ENCODE results near the gene ENPP3. TPM values are rescaled to one million over a fixed set of nuclear protein-coding genes. Genes with fewer than 3 reads are reported as not detected.
"Not testable (repeated sequence)": the region's sequence is repeated elsewhere in the genome, so short reads cannot be mapped to it uniquely, and the experiment has no call there.

Gene ENPP3
- total and polyA plus RNA-seq, 4 donors = 0.99 to 2.1 (median 1.5) TPM

GRCh38 chr6:131693384-131693783, 56.3 kb downstream of the ENPP3 start:
- Histone ChIP-seq H3K27ac (ENCODE audit: low read depth, low read length) (no peak overlapping the region), H3K4me3 (ENCODE audit: low read depth, low read length) (no peak overlapping the region), H3K36me3 (ENCODE audit: control insufficient read depth, insufficient read depth, low read length) (no peaks in the 10 kb centered on the region), H3K27me3 (ENCODE audit: control insufficient read depth, insufficient read depth, low read length) (no peaks in the 10 kb centered on the region), H3K9me3 (ENCODE audit: control insufficient read depth, insufficient read depth, low read length) (no peaks in the 10 kb centered on the region), H3K4me1 (ENCODE audit: control insufficient read depth, insufficient read depth, low read length) (no peaks in the 10 kb centered on the region)
- 100% methylated on average over 3 of the region's 5 CpGs for WGBS (ENCODE audit: insufficient coverage)
- no peak for DNase-seq (ENCODE audit: low read depth in 4 of 6, low spot score in 6 of 6)

- WGBS (ENCODE audit: insufficient coverage) = no CpG with 5 or more reads among the region's 2 CpGs
- no peaks in the 10 kb centered on the region for H3K9me3 ChIP-seq (ENCODE audit: control insufficient read depth, insufficient read depth, low read length)
- peak in 5 of 6 donors; percentile 17 to 80 (median 39) for DNase-seq (ENCODE audit: low read depth in 4 of 6, low spot score in 6 of 6)
These were observed 57.8 kb downstream of the ENPP3 start for GRCh38 chr6:131694832-131695426.

DNA sequence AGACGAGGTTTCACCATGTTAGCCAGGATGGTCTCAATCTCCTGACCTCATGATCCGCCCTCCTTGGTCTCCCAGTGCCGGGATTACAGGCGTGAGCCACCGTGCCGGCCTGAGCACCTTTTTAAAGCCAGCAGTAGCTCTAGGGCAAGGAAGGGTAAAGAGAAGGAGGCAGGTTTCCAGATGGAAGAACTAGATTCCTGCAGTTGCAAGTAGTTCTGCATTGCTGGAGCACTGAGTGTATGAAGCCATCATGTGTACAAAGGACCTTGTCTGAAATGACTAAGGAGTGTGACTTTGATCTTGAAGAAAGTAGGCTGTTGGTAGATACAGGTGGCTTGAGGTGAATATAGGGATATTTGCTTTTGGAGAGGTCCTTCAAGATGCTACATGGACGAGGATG, 59.9 kb downstream of the ENPP3 start:
- no peak for DNase-seq (ENCODE audit: low read depth in 4 of 6, low spot score in 6 of 6)
- Histone ChIP-seq H3K27ac (ENCODE audit: low read depth, low read length) (no peak overlapping the region), H3K9me3 (ENCODE audit: control insufficient read depth, insufficient read depth, low read length) (no peaks in the 10 kb centered on the region), H3K4me1 (ENCODE audit: control insufficient read depth, insufficient read depth, low read length) (no peaks in the 10 kb centered on the region), H3K4me3 (ENCODE audit: low read depth, low read length) (no peak overlapping the region), H3K36me3 (ENCODE audit: control insufficient read depth, insufficient read depth, low read length) (no peaks in the 10 kb centered on the region), H3K27me3 (ENCODE audit: control insufficient read depth, insufficient read depth, low read length) (no peaks in the 10 kb centered on the region)
- 96% methylated on average over 7 of the region's 7 CpGs for WGBS (ENCODE audit: insufficient coverage)

More at GRCh38 chr6:131694832-131695426, 57.8 kb downstream of the ENPP3 start:
- Histone ChIP-seq H3K4me1 (ENCODE audit: control insufficient read depth, insufficient read depth, low read length) (no peaks in the 10 kb centered on the region), H3K36me3 (ENCODE audit: control insufficient read depth, insufficient read depth, low read length) (no peaks in the 10 kb centered on the region), H3K27me3 (ENCODE audit: control insufficient read depth, insufficient read depth, low read length) (no peaks in the 10 kb centered on the region), H3K27ac (ENCODE audit: low read depth, low read length) (no peak overlapping the region), H3K4me3 (ENCODE audit: low read depth, low read length) (no peak overlapping the region)

DNA sequence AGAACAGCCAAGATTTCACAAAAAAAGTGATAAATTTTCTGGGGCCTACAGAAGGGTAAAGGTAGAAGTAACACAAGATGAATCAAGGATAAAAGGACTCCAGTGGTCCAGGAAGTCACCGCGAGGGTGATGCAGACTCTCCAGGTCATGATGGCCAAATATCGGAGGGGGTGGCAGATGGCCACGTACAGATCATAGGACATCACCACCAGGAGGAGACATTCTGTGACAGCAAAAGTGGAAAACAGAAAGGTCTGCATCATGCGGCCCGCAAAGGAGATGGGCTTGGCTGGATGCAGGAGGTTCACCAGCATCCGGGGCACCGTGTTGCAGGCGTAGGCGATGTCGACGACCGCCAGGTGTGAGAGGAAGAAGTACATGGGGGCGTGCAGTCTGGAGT, 63.7 kb downstream of the ENPP3 start:
- H3K27ac ChIP-seq (ENCODE audit: low read depth, low read length); H3K9me3 ChIP-seq (ENCODE audit: control insufficient read depth, insufficient read depth, low read length); DNase-seq (ENCODE audit: low read depth in 4 of 6, low spot score in 6 of 6); H3K27me3 ChIP-seq (ENCODE audit: control insufficient read depth, insufficient read depth, low read length); H3K36me3 ChIP-seq (ENCODE audit: control insufficient read depth, insufficient read depth, low read length); H3K4me3 ChIP-seq (ENCODE audit: low read depth, low read length); H3K4me1 ChIP-seq (ENCODE audit: control insufficient read depth, insufficient read depth, low read length): not testable (repeated sequence)
- no CpG with 5 or more reads among the region's 14 CpGs for WGBS (ENCODE audit: insufficient coverage)

GRCh38 chr6:131703905-131704304, 66.8 kb downstream of the ENPP3 start:
- H3K4me1 ChIP-seq (ENCODE audit: control insufficient read depth, insufficient read depth, low read length); H3K36me3 ChIP-seq (ENCODE audit: control insufficient read depth, insufficient read depth, low read length); H3K4me3 ChIP-seq (ENCODE audit: low read depth, low read length); H3K27ac ChIP-seq (ENCODE audit: low read depth, low read length); DNase-seq (ENCODE audit: low read depth in 4 of 6, low spot score in 6 of 6); H3K9me3 ChIP-seq (ENCODE audit: control insufficient read depth, insufficient read depth, low read length); H3K27me3 ChIP-seq (ENCODE audit: control insufficient read depth, insufficient read depth, low read length): not testable (repeated sequence)
- no CpG with 5 or more reads among the region's 2 CpGs for WGBS (ENCODE audit: insufficient coverage)

DNA sequence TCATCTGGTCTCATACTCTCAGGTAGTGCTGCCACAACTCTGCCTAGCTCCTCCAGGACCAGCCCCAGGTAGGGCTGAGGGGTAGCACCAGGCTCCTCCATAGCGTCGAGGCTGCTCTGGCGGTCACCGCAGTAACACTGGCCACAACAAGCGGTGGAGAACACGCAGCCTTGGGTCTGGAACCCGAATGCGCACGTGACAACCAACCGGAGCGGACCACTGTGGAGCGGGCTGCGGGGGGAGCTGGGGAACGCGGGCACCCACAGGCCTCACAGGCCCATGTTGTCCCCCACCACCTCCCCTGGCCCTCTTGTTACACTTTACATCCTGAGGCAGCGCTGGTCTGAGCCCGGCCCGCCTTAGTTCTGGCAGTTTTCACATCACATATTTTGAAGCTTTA, 73.8 kb downstream of the ENPP3 start, which contains the start of gene CTAGE9:
CTAGE9 (minus strand) TSS at position 101 of the 400 bp plus-strand sequence; CDS start at position 101, 0 bp downstream.
- not testable (repeated sequence) for H3K9me3 ChIP-seq (ENCODE audit: control insufficient read depth, insufficient read depth, low read length); H3K27ac ChIP-seq (ENCODE audit: low read depth, low read length); H3K36me3 ChIP-seq (ENCODE audit: control insufficient read depth, insufficient read depth, low read length); DNase-seq (ENCODE audit: low read depth in 4 of 6, low spot score in 6 of 6); H3K4me1 ChIP-seq (ENCODE audit: control insufficient read depth, insufficient read depth, low read length); H3K4me3 ChIP-seq (ENCODE audit: low read depth, low read length); H3K27me3 ChIP-seq (ENCODE audit: control insufficient read depth, insufficient read depth, low read length)
- WGBS (ENCODE audit: insufficient coverage) = no CpG with 5 or more reads among the region's 18 CpGs

DNA sequence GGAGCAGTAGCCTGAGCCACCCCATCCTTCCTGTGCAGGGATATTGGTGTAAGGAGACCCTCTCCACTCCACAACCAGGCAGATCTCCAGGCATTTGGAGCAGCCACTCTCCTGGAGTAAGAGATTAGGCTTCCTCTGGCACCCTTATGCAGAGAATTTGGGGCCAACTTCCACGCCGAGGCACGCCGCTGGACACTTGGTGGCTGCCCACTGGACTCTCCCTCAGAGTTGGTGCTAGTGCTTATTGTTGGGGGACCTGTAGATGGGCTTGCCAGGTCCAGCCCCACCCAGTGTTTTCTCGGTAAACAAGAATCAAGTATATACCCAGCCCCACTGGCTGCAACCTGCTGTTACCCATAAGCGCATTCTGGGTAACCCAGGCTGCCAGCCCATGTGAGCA, 78.5 kb downstream of the ENPP3 start:
- not testable (repeated sequence) for H3K27me3 ChIP-seq (ENCODE audit: control insufficient read depth, insufficient read depth, low read length); H3K27ac ChIP-seq (ENCODE audit: low read depth, low read length); H3K36me3 ChIP-seq (ENCODE audit: control insufficient read depth, insufficient read depth, low read length); H3K4me1 ChIP-seq (ENCODE audit: control insufficient read depth, insufficient read depth, low read length); H3K9me3 ChIP-seq (ENCODE audit: control insufficient read depth, insufficient read depth, low read length); H3K4me3 ChIP-seq (ENCODE audit: low read depth, low read length); DNase-seq (ENCODE audit: low read depth in 4 of 6, low spot score in 6 of 6)
- WGBS (ENCODE audit: insufficient coverage) = 100% methylated on average over 2 of the region's 6 CpGs

DNA sequence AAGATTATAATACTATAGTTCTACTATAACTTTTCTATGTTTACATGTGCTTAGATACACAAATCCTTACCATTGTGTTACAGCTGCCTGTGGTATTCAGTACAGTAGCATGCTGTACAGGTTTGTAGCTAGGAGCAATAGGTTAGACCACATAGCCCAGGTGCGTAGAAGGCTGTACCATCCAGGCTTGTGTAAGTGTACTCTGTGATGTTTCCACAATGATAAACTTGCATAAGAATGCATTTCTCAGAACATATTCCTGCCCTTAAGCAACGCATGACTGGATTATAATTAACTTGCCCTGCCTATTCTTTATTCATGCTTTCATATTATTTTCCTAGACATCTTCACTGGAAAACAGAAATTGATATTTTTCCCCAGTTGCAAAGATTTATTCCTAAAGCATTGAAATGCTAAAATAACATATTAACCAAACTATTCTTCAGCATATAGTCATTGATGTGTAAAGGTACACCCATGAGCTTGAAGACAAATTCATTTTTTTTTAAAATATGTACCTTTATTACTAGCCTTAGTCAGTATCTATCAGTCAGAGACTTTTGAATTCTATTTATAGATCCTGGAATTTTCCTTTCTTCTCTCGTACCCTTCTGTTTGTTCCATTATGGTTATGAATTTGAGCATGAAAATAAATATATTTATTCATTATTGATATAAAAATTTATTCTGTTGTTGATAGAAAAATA, 80.9 kb downstream of the ENPP3 start:
- no peaks in the 10 kb centered on the region for H3K4me1 ChIP-seq (ENCODE audit: control insufficient read depth, insufficient read depth, low read length)
- H3K36me3 ChIP-seq (ENCODE audit: control insufficient read depth, insufficient read depth, low read length) = no peaks in the 10 kb centered on the region
- no peak for DNase-seq (ENCODE audit: low read depth in 4 of 6, low spot score in 6 of 6)
- 67% methylated on average over 1 of the region's 3 CpGs for WGBS (ENCODE audit: insufficient coverage)
- no peaks in the 10 kb centered on the region for H3K9me3 ChIP-seq (ENCODE audit: control insufficient read depth, insufficient read depth, low read length)
- no peaks in the 10 kb centered on the region for H3K27me3 ChIP-seq (ENCODE audit: control insufficient read depth, insufficient read depth, low read length)
- H3K4me3 ChIP-seq (ENCODE audit: low read depth, low read length) = no peak overlapping the region
- no peak overlapping the region for H3K27ac ChIP-seq (ENCODE audit: low read depth, low read length)

DNA sequence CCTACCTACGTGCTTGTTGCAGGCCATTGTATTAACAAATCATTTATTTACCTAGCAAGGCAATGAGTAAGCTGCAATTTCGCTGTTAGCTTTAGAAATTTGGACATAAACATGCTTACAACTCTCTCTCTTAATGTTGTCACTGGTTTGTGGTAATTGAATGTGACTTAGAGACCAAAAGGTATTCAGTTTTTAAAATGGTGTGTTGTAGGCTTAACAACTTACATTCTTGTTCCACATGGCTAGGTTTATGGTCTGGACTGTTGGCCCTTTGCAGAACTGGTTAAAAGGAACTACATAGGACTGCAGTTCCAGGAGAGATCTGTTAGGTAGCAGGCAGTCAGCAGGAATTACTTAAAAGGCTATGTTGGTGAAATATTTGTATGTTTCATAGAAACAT, 84.1 kb downstream of the ENPP3 start:
- DNase-seq (ENCODE audit: low read depth in 4 of 6, low spot score in 6 of 6) = no peak

GRCh38 chr6:131724114-131724513, 87.0 kb downstream of the ENPP3 start:
- no CpG with 5 or more reads among the region's 2 CpGs for WGBS (ENCODE audit: insufficient coverage)
- no peak for DNase-seq (ENCODE audit: low read depth in 4 of 6, low spot score in 6 of 6)
- Histone ChIP-seq H3K9me3 (ENCODE audit: control insufficient read depth, insufficient read depth, low read length) (no peaks in the 10 kb centered on the region), H3K4me3 (ENCODE audit: low read depth, low read length) (no peak overlapping the region), H3K27me3 (ENCODE audit: control insufficient read depth, insufficient read depth, low read length) (no peaks in the 10 kb centered on the region), H3K36me3 (ENCODE audit: control insufficient read depth, insufficient read depth, low read length) (no peaks in the 10 kb centered on the region), H3K4me1 (ENCODE audit: control insufficient read depth, insufficient read depth, low read length) (no peaks in the 10 kb centered on the region), H3K27ac (ENCODE audit: low read depth, low read length) (no peak overlapping the region)

More for the DNA sequence above, 84.1 kb downstream of the ENPP3 start:
- Histone ChIP-seq H3K9me3 (ENCODE audit: control insufficient read depth, insufficient read depth, low read length) (no peaks in the 10 kb centered on the region), H3K4me3 (ENCODE audit: low read depth, low read length) (no peak overlapping the region), H3K27ac (ENCODE audit: low read depth, low read length) (no peak overlapping the region), H3K36me3 (ENCODE audit: control insufficient read depth, insufficient read depth, low read length) (no peaks in the 10 kb centered on the region), H3K27me3 (ENCODE audit: control insufficient read depth, insufficient read depth, low read length) (no peaks in the 10 kb centered on the region), H3K4me1 (ENCODE audit: control insufficient read depth, insufficient read depth, low read length) (no peaks in the 10 kb centered on the region)
- WGBS (ENCODE audit: insufficient coverage) = 40% methylated on average over 1 of the region's 2 CpGs

All from spinal cord (tissue), 10 donors.